DMS153 treated with DMSO at 0.1 percent for 48 hours (cell line): ENCODE measurements around the gene PDC.
A peak's percentile ranks its signal among the peaks of the same experiment; 100 is the strongest.
"Not testable (repeated sequence)": the region's sequence is repeated elsewhere in the genome, so short reads cannot be mapped to it uniquely, and the experiment has no call there.

ENCODE experiments used
- DNase-seq: peaks from one replicate; lab custom pipeline; 2025; ENCODE audit not compliant: unreplicated experiment; lab: John Stamatoyannopoulos, UW

PDC gene

GRCh38 chr1:186465946-186466345, 5.0 kb upstream of the PDC start:
- no peak for DNase-seq

DNA sequence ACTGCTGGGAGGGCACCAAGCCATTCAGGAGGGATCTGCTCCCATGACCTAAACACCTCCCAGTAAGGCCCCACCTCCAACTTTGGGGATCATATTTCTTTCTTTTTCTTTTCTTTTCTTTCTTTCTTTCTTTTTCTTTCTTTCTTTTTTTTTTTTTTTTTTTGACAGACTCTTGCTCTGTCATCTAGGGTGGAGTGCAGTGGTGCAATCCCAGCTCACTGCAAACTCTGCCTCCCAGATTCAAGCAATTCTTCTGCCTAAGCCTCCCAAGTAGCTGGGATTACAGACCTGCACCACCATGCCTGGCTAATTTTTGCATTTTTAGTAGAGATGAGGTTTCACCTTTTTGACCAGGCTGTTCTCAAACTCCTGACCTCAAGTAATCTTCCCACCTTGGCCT, 4.6 kb upstream of the PDC start:
- DNase-seq = not testable (repeated sequence)

GRCh38 chr1:186463926-186464325, 3.0 kb upstream of the PDC start:
- DNase-seq = no peak

GRCh38 chr1:186463511-186463910, 2.6 kb upstream of the PDC start:
- no peak for DNase-seq

DNA sequence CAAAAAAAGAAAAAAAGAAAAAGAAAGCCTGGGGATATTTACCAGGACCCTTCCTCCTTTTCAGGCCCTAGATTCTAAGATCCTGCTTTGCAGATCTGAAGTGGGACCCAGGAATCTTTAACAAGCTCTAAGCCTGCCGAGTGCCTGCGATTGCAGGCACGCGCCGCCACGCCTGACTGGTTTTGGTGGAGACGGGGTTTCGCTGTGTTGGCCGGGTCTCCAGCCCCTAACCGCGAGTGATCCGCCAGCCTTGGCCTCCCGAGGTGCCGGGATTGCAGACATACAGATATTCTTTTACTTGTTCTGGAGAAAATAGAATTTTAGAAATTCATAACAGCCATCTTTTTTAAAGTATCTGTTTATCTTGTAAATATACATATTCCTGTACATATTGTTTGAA, 1.8 kb downstream of the PDC start:
- DNase-seq = not testable (repeated sequence)

DNA sequence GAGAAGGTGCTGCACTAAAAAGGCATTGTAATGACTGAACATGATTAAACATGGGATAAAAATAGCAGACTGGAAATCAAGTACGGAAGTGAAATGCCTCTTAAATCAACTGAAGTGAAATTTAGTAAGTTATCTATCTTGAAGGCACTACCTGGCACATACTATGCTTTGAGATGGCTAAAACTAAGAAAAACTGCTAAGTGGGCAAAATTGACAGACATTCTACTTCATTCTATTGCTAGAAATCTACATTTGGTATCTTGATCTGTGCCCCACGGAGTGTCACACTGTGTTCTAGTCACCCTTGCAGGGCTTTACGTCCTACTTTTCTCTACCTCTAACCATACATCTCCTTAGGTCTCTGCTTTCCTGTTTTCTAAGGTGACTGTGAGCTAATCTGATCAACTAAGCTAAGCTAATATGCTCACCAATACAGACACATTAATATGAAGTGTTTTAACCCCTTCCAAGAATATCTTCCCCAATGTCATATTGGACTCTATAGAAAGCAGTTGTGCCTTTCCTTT, 4.1 kb downstream of the PDC start:
- no peak for DNase-seq

- DNase-seq = no peak
These were observed 5.9 kb downstream of the PDC start for GRCh38 chr1:186454981-186455380.

DNA sequence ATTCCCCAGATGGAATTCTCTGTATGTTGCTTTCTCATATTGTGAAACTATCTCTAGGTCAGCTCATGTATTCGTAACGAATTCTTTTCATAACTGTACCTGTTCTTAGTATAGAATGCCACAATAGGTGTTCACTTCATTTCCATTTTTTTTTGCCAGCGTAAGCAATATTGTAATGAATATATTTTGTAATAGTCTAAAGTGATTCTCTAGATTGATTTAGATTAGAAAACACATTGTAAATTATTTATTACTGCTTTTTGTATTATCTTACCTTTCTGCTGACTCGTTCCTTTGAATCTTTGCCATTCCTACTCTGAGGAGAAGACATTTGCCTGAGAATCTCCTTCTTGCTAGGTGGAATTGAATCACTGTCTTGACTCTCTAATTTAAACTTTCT, 14.8 kb downstream of the PDC start:
- no peak for DNase-seq

- no peak for DNase-seq
These were observed 17.3 kb downstream of the PDC start for GRCh38 chr1:186443638-186444037.

- no peak for DNase-seq
These were observed 18.1 kb downstream of the PDC start for GRCh38 chr1:186442651-186443375.

DNA sequence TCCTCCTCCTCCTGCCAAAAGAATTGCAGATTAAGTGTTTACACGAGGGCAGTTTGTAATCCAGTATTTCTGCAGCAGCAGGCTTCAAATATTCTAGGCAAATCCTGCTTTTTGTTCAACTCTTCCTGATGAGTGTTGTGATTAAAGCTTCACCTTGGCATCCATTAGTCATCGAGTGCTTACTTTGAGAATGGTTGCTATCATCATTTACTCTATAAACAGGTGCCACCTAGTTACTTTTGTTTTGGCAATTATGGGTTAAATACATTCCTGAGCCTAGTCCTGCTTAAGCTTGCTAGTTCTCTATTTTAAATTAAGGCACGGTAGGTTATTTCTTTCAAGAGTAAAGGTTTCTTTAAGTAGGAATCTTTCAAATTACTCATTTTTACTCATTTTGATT, 20.3 kb downstream of the PDC start:
- DNase-seq = peak; percentile 49

- no peak for DNase-seq
These were observed 22.3 kb downstream of the PDC start for GRCh38 chr1:186438567-186438966.

DNA sequence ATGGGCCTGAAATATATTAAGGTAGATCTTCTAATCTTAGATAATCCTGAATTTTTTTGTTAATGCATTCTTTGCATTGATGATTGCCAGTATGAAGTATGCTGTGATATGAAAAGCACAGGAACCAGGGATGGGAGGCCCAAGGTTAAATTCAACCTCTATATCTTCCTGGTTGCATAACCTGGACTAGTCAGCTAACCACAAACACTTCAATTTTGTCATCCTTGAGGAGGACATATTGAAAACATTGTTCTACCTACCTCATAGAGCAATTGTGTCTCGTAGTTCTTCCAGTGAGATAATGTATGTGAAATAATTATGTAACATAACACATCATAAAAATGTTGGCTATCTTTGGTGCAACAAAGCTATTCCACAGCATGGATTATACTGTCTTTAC, 25.6 kb downstream of the PDC start:
- DNase-seq = no peak

GRCh38 chr1:186429017-186429416, 31.9 kb downstream of the PDC start:
- DNase-seq = no peak

- DNase-seq = no peak
These were observed 34.8 kb downstream of the PDC start for GRCh38 chr1:186426118-186426517.

DNA sequence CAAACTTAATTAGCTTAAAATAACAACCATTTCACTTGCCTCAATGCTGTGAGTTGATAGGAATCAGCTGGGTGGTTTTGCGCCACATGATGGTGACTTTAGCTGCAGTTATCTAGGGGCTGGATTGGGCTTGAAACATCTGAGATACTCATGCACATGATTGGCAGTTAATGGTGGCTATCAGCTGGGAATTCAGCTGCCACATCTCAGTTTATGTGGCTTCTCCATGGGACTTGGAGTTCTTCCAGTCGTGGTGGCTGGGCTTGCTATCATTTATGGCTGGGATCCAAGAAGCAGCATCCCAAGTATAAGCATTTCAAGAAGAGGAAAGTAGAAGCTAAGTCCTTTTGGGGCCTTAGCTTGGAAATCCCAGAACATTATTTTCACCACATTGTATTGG, 36.4 kb downstream of the PDC start:
- DNase-seq = no peak

- no peak for DNase-seq
These were observed 39.5 kb downstream of the PDC start for GRCh38 chr1:186421446-186421845.

- DNase-seq = no peak
These were observed 40.0 kb downstream of the PDC start for GRCh38 chr1:186420923-186421322.

- no peak for DNase-seq
These were observed 40.6 kb downstream of the PDC start for GRCh38 chr1:186420311-186420710.

GRCh38 chr1:186418503-186418902, 42.4 kb downstream of the PDC start:
- DNase-seq = no peak

DNA sequence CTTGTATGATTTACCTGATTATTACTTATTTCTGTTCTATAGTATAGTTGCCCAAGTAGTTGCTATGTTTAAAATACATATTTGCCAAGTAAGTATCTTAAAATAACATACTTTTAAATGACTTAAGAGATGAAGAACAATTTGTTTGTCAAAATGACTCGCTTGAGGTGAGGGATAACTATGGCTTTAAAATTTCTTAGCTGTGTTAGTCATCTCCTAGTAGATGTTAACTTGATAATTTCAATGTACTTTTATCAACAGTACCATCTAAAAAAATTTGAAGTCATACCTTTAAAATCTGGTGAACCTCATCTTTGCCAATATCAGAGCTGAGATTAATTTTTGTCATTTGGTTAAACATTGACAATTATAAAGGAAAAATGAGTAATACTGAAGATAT, 47.6 kb downstream of the PDC start:
- DNase-seq = no peak

GRCh38 chr1:186409091-186409490, 51.8 kb downstream of the PDC start:
- DNase-seq = no peak

DNA sequence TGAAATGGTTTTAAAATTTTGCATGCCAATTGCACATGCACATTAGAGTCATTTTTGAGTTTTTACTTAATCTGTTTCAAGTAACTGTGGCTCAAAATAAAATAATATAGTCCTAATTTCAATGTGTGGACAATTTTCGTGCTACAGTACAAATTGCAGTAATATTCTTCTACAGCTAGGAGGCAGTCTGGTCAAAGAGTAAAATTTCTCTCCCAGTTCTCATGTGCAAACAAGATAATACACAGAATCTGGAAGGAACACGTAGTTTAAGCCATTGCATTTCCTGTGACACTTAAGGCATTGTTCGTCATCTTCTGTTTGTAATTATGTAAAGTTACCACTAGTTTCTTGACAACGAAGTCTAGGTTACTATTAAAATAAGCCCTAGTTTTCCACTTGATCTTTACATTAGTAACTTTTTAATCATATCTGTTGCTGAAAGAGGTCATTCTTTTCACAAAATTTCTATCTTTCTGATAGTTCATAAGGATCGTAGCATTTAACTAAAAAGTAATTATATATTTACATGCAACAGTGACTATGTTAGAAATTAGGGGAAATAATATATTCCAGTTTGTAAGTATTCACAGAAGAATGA, 56.4 kb downstream of the PDC start:
- DNase-seq = no peak
